K562 (cell line): Measurements from ENCODE around the gene ARL17B. TPM values are rescaled to one million over a fixed set of nuclear protein-coding genes. Genes with fewer than 3 reads are reported as not detected.

Experiments
- CGGBP1 ChIP-seq: fragments of 250-450 bp; sonication (Bioruptor Pico); IDR thresholded peaks from 2 replicates; pipeline ENCODE4 v1.9.0; 2021; ENCODE audit warnings: mild to moderate bottlenecking
- CHD7 ChIP-seq: fragments of 200-600 bp; sonication (generic); IDR thresholded peaks from one replicate; pipeline ENCODE4 v1.6.1; 2012; ENCODE audit warnings: mild to moderate bottlenecking, low read depth, low read length, inconsistent platforms
- CREB3L1 ChIP-seq: fragments of 450-650 bp; IDR thresholded peaks from 2 replicates; pipeline ENCODE4 v1.6.1; 2014; ENCODE audit warnings: low read depth, mild to moderate bottlenecking, moderate library complexity, borderline replicate concordance
- FOSL1 ChIP-seq: fragments of 200-800 bp; sonication (Bioruptor generic); conservative IDR thresholded peaks from 2 replicates; pipeline ENCODE4 v1.6.1; 2016; ENCODE audit warnings: missing genetic modification characterization, missing compliant biosample characterization
- GABPA ChIP-seq: fragments of 200-800 bp; sonication (Bioruptor generic); conservative IDR thresholded peaks from 2 replicates; pipeline ENCODE4 v1.6.1; 2016; ENCODE audit warnings: low read depth, missing genetic modification characterization, missing compliant biosample characterization
- MAFG ChIP-seq: fragments of 450-650 bp; conservative IDR thresholded peaks from 2 replicates; pipeline ENCODE4 v1.6.1; 2016; ENCODE audit warnings: missing genetic modification characterization, missing compliant biosample characterization
- NR4A1 ChIP-seq, 2 experiments: fragments of 250-450 bp in 1 of 2; fragments of 450-650 bp in 1 of 2; sonication (Bioruptor Pico) in 1 of 2; IDR thresholded peaks; 2 replicates each; pipeline versions ENCODE4 v1.4.0 to v1.6.1; 2016 to 2020; ENCODE audit warnings: mild to moderate bottlenecking in 2 of 2, missing compliant biosample characterization in 1 of 2, missing genetic modification characterization in 1 of 2, moderate library complexity in 1 of 2
- PHTF2 ChIP-seq: fragments of 250-450 bp; sonication (Bioruptor Pico); IDR thresholded peaks from 2 replicates; pipeline ENCODE4 v1.5.0; 2021; ENCODE audit warnings: mild to moderate bottlenecking
- SPI1 ChIP-seq: IDR thresholded peaks from 2 replicates; pipeline ENCODE4 v1.6.1; 2011; ENCODE audit warnings: low read depth, low read length, control low read depth, borderline replicate concordance
- ZBTB9 ChIP-seq: fragments of 450-650 bp; formaldehyde crosslinking; IDR thresholded peaks from 2 replicates; pipeline ENCODE4 v1.4.0; 2020; ENCODE audit warnings: mild to moderate bottlenecking, moderate library complexity
- ZNF134 ChIP-seq: fragments of 250-450 bp; sonication (Bioruptor Pico); conservative IDR thresholded peaks from 2 replicates; pipeline ENCODE4 v1.4.0; 2020
- polyA plus RNA-seq, 8 experiments: library from polyadenylated mRNA; depleted of rRNA in 4 of 8; stranded (reverse) in 5 of 8; unstranded in 3 of 8; fragments of >200 nt; fragmentation: Nextera tagmentation in 2 of 8; fragmentation: Illumina TruSeq in 1 of 8; extraction: Ambion mirVana in 2 of 8; extraction: Trizol in 1 of 8; gene quantifications; 2 replicates each; pipeline versions ENCODE4 v1.2.1 to v1.2.3, GENCODE V29; 2011 to 2014; ENCODE audit warnings: inconsistent platforms in 1 of 8, missing spikeins in 1 of 8
- total RNA-seq, 7 experiments: library from RNA; depleted of rRNA in 6 of 7; stranded (reverse); fragments of >200 nt in 6 of 7; fragmentation: Illumina TruSeq in 2 of 7; extraction: Trizol in 2 of 7; gene quantifications; 2 replicates each; pipeline versions ENCODE4 v1.2.1 to v1.2.3, GENCODE V29; 2011 to 2021; ENCODE audit warnings: low replicate concordance in 1 of 7

The ARL17B gene
- total and polyA plus RNA-seq, 9 of the 15 experiments (the other 6 are each of a cell fraction or from before 2014, with no cell fraction given) = 4.0 to 24.2 (median 8.4) TPM

- TF ChIP-seq CHD7 (no peak), MAFG (0 out of 2 replicates have a peak, but pooled peaks have one; percentile 42), GABPA (tag) (peak; percentile 64), CREB3L1 (peak; percentile 43; the same call in 1 of the 2 replicates), SPI1 (0 out of 2 replicates have a peak, but pooled peaks have one; percentile 48), FOSL1 (peak; percentile 58), ZBTB9 (peak; percentile 57), NR4A1 (CRISPR knock-in tag; IDR thresholded peaks at IDR 0.05) (peak; percentile 95), NR4A1 (tag; IDR thresholded peaks at IDR 0.05) (no peak; the same call in 1 of the 2 replicates), PHTF2 (CRISPR knock-in tag) (0 out of 2 replicates have a peak, but pooled peaks have one; percentile 17), CGGBP1 (CRISPR knock-in tag) (peak; percentile 67; the same call in 1 of the 2 replicates), ZNF134 (0 out of 2 replicates have a peak, but pooled peaks have one; percentile 52)
Measured at GRCh38 chr17:46266656-46267544, 94.7 kb downstream of the ARL17B start (continued).
